ENCODE measurements around the gene SCN4A. TPM values are rescaled to one million over a fixed set of nuclear protein-coding genes. Genes with fewer than 3 reads are reported as not detected.

SCN4A gene
- total RNA-seq, 1 donor from 2014 or later, result 0.43 TPM

DNA sequence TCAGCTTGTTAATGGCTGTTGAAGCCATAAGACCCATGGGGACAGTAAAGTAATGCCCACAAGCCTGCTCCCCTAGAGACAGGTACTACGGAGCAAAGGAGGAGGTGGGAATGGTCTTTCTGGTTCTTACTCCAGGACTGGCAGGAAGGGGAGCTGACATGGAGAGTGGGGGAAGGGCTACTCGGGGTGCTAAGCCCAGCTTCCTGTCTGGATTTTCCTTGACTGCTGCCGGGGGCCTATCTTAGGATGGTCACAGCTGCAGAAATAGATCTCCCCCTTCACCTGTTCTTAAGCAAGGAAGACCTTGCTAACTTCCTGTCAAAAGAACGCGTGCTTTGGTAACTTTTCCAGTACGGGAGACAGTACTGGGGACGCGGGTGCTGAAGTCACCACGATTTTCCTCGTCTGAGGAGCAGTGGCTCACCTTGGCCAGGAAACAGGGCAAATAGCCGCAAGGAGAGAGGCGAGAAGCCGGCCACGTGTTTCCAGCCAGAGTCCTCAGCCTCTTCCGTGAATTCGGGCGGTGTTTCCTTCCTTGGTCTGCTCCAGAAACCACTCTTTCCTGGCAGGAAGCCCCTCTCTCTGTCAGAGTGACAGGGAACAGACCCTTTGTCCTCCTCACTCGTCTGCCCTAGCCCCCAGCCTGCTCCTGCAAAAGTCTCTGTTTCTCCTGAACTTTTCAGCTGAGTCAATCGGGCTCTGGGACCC lies 24.8 kb upstream of the SCN4A start:
- DNase-seq (ENCODE audit: low read depth) (no peak), FAIRE-seq (no peak)
- no peak overlapping the region for H3K9ac ChIP-seq (ENCODE audit: low read length)
- H3K9me3 ChIP-seq (ENCODE audit: insufficient read depth, low read depth, low read length), result no peaks in the 10 kb centered on the region
- no peaks in the 10 kb centered on the region for H3K79me2 ChIP-seq (ENCODE audit: insufficient read depth, low read length)
- Mint-ChIP-seq H3K4me1 (ENCODE audit: low read depth, unreplicated experiment) (no peaks in the 10 kb centered on the region), H3K36me3 (ENCODE audit: low read depth, unreplicated experiment) (no peaks in the 10 kb centered on the region), H3K4me3 (ENCODE audit: unreplicated experiment) (peak overlapping the region; percentile 80), H3K27ac (ENCODE audit: unreplicated experiment) (no peak overlapping the region), H3K27me3 (ENCODE audit: low read depth, unreplicated experiment) (peaks cover 48% of the 10 kb centered on the region), H3K9me3 (ENCODE audit: unreplicated experiment) (no peaks in the 10 kb centered on the region)
- H3K27ac ChIP-seq (ENCODE audit: low read depth, low read length), result no peak overlapping the region
- H3K4me1 ChIP-seq (ENCODE audit: insufficient read depth, low read length), result no peaks in the 10 kb centered on the region
- TF ChIP-seq, protein P1, sequence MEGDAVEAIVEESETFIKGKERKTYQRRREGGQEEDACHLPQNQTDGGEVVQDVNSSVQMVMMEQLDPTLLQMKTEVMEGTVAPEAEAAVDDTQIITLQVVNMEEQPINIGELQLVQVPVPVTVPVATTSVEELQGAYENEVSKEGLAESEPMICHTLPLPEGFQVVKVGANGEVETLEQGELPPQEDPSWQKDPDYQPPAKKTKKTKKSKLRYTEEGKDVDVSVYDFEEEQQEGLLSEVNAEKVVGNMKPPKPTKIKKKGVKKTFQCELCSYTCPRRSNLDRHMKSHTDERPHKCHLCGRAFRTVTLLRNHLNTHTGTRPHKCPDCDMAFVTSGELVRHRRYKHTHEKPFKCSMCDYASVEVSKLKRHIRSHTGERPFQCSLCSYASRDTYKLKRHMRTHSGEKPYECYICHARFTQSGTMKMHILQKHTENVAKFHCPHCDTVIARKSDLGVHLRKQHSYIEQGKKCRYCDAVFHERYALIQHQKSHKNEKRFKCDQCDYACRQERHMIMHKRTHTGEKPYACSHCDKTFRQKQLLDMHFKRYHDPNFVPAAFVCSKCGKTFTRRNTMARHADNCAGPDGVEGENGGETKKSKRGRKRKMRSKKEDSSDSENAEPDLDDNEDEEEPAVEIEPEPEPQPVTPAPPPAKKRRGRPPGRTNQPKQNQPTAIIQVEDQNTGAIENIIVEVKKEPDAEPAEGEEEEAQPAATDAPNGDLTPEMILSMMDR (IDR thresholded peaks at IDR 0.05; ENCODE audit: insufficient read depth, low read depth, low read length), result no peak
- TF ChIP-seq EZH2 (IDR thresholded peaks at IDR 0.05; ENCODE audit: insufficient read depth, low read length), result no peak
- peaks cover 30% of the 10 kb centered on the region for H3K27me3 ChIP-seq (ENCODE audit: insufficient read depth, low read length)
- H2AFZ ChIP-seq (ENCODE audit: low read depth, low read length), result peak overlapping the region; percentile 96
- no peaks in the 10 kb centered on the region for H4K20me1 ChIP-seq (ENCODE audit: insufficient read depth, low read length)
- peak overlapping the region; percentile 64 for H3K4me3 ChIP-seq (ENCODE audit: insufficient read depth, low read depth, low read length)
- no peaks in the 10 kb centered on the region for H3K36me3 ChIP-seq (ENCODE audit: insufficient read depth, low read length)
- H3K4me2 ChIP-seq (ENCODE audit: low read length), result peak overlapping the region; percentile 90

DNA sequence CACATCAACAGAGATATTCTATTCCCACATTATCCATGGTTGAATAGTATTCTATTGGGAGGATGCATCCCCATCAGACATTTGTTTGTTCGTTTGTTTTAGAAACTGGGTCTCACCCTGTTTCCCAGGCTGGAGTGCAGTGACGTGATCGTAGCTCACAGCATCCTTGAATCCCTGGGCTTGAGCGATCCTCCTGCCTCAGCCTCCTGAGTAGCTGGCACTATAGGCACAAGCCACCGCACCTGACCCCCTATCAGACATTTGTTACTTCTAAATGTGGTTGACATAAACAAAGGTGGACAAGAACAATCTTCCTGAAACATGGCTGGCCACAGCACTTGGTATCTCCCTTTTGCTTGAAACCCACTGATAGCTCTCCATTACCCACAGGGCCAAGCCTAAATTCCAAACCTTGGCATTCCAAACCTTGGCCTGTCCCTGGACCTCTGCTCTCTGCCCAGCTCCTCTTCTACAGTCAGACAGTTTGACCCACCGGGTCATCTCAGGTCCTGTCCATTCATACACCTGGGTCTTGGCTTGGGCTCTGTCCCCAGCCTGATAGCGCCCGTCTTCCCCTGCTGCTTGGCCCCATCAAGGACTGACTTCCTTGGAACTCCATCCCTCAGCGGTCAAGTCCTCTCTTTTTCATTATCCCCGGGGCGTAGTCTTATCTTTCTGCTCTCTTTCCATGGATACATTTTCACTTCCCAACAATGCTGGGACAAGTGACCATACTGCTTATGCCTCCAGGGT lies 23.9 kb upstream of the SCN4A start:
- Histone ChIP-seq H3K27ac (ENCODE audit: low read depth, low read length) (no peak overlapping the region), H2AFZ (ENCODE audit: low read depth, low read length) (no peak overlapping the region), H4K20me1 (ENCODE audit: insufficient read depth, low read length) (no peaks in the 10 kb centered on the region), H3K27me3 (ENCODE audit: insufficient read depth, low read length) (peaks cover 37% of the 10 kb centered on the region), H3K36me3 (ENCODE audit: insufficient read depth, low read length) (no peaks in the 10 kb centered on the region), H3K9me3 (ENCODE audit: insufficient read depth, low read depth, low read length) (no peaks in the 10 kb centered on the region), H3K9ac (ENCODE audit: low read length) (no peak overlapping the region), H3K4me3 (ENCODE audit: insufficient read depth, low read depth, low read length) (no peak overlapping the region), H3K4me2 (ENCODE audit: low read length) (no peak overlapping the region), H3K79me2 (ENCODE audit: insufficient read depth, low read length) (no peaks in the 10 kb centered on the region), H3K4me1 (ENCODE audit: insufficient read depth, low read length) (no peaks in the 10 kb centered on the region)
- Mint-ChIP-seq H3K4me3 (ENCODE audit: unreplicated experiment) (peak overlapping the region; percentile 67), H3K36me3 (ENCODE audit: low read depth, unreplicated experiment) (no peaks in the 10 kb centered on the region), H3K4me1 (ENCODE audit: low read depth, unreplicated experiment) (no peaks in the 10 kb centered on the region), H3K27ac (ENCODE audit: unreplicated experiment) (no peak overlapping the region), H3K27me3 (ENCODE audit: low read depth, unreplicated experiment) (peaks cover 55% of the 10 kb centered on the region), H3K9me3 (ENCODE audit: unreplicated experiment) (no peaks in the 10 kb centered on the region)
- TF ChIP-seq, protein P1 (IDR thresholded peaks at IDR 0.05; ENCODE audit: insufficient read depth, low read depth, low read length), result no peak
- no peak for TF ChIP-seq EZH2 (IDR thresholded peaks at IDR 0.05; ENCODE audit: insufficient read depth, low read length)
- DNase-seq (ENCODE audit: low read depth) (no peak), FAIRE-seq (no peak)

Measured in astrocyte (in vitro differentiated cells and primary cell).